Lung (tissue), 12 donors: ENCODE results near the gene ZMYND19. TPM values are rescaled to one million over a fixed set of nuclear protein-coding genes. Genes with fewer than 3 reads are reported as not detected.
A peak's percentile ranks its signal among the peaks of the same experiment; 100 is the strongest.

ENCODE experiments used
- ATAC-seq: fragments of 200-7000 bp; cut with Tn5 transposase; one replicate; pipeline ENCODE4 v1.9.1; 2020; ENCODE audit warnings: moderate number of reproducible peaks; ENCODE audit not compliant: insufficient read depth, low FRiP score
- DNase-seq, 3 donors: peaks; one replicate each; pipeline ENCODE4 v3.0.0-alpha.2; 2013 to 2017
- H3K27ac ChIP-seq, 2 donors: one replicate each; pipeline ENCODE4 v1.5.1; 2013; ENCODE audit warnings: mild to moderate bottlenecking in 2 of 2, moderate library complexity in 2 of 2, control low read depth in 1 of 2, inconsistent platforms in 1 of 2, low read depth in 1 of 2, low read length in 1 of 2
- H3K27me3 ChIP-seq, 3 donors: one replicate each; pipeline ENCODE4 v1.5.1; 2013; ENCODE audit warnings: low read length in 2 of 3; ENCODE audit not compliant: control insufficient read depth in 3 of 3, insufficient read depth in 3 of 3
- H3K36me3 ChIP-seq, 4 donors: one replicate each; pipeline ENCODE4 v1.5.1; 2013; ENCODE audit warnings: low read length in 4 of 4, mild to moderate bottlenecking in 1 of 4, moderate library complexity in 1 of 4; ENCODE audit not compliant: control insufficient read depth in 4 of 4, insufficient read depth in 4 of 4
- H3K4me1 ChIP-seq, 5 donors: one replicate each; pipeline ENCODE4 v1.5.1; 2013; ENCODE audit warnings: low read length in 5 of 5, mild to moderate bottlenecking in 2 of 5, moderate library complexity in 1 of 5; ENCODE audit not compliant: control insufficient read depth in 5 of 5, insufficient read depth in 5 of 5
- H3K4me3 ChIP-seq: one replicate; pipeline ENCODE4 v1.5.1; 2013; ENCODE audit warnings: mild to moderate bottlenecking, control low read depth, moderate library complexity
- H3K9ac ChIP-seq, 2 donors: one replicate each; pipeline ENCODE4 v1.5.1; 2013; ENCODE audit warnings: low read length in 2 of 2, control low read depth in 1 of 2; ENCODE audit not compliant: insufficient read depth in 1 of 2
- H3K9me3 ChIP-seq, 4 donors: one replicate each; pipeline ENCODE4 v1.5.1; 2013; ENCODE audit warnings: low read length in 3 of 4, mild to moderate bottlenecking in 1 of 4, moderate library complexity in 1 of 4; ENCODE audit not compliant: control insufficient read depth in 4 of 4, insufficient read depth in 3 of 4
- CTCF ChIP-seq: IDR thresholded peaks from 2 replicates; pipeline ENCODE4 v1.5.1; 2012; ENCODE audit warnings: mild to moderate bottlenecking; ENCODE audit errors: control extremely low read depth, extremely low read depth
- WGBS, 2 donors: extraction: QIAGEN DNeasy Blood & Tissue Kit; methylation state at CpG; one replicate each; pipeline ENCODE4 v1.1.7; 2013; 5-methylcytosine and 5-hydroxymethylcytosine counted together
- polyA plus RNA-seq, 2 donors: library from polyadenylated mRNA; stranded (reverse); fragments of 200-250 nt; gene quantifications; one replicate each; pipeline ENCODE4 v1.2.1, GENCODE V29; 2013
- total RNA-seq, 2 donors: library from RNA; depleted of rRNA in 1 of 2; stranded (reverse); fragments of >200 nt in 1 of 2; gene quantifications; one replicate each; pipeline ENCODE4 v1.2.1, GENCODE V29; 2014 to 2021
- donor health status: control.
- donor health status: control.
- donor health status: Bipolar disorder and iron deficiency.
- donor health status: healthy.
- donor health status: DM: yes; HTN: yes; CAD: no.

ZMYND19 gene
- total and polyA plus RNA-seq, 4 donors = 11.4 to 29.1 (median 20.5) TPM

- Histone ChIP-seq H3K9ac (no peak overlapping the region), H3K4me1 (peaks cover 6 to 9% (median 9%) of the 10 kb centered on the region in 5 donors), H3K27ac (no peak overlapping the region), H3K36me3 (peaks cover 0 to 31% (median 14%) of the 10 kb centered on the region in 4 donors), H3K4me3 (no peak overlapping the region), H3K9me3 (no peaks in the 10 kb centered on the region), H3K27me3 (no peaks in the 10 kb centered on the region)
- TF ChIP-seq CTCF = no peak
- DNase-seq (no peak), ATAC-seq (no peak)
- WGBS, 2 donors = 94 to 98% methylated on average over 4 of the region's 4 CpGs
Observed at GRCh38 chr9:137580954-137581322, 9.4 kb downstream of the ZMYND19 start.

- Histone ChIP-seq H3K27ac (no peak overlapping the region), H3K9me3 (no peaks in the 10 kb centered on the region), H3K27me3 (no peaks in the 10 kb centered on the region), H3K9ac (no peak overlapping the region), H3K4me1 (peaks cover 6 to 9% (median 9%) of the 10 kb centered on the region in 5 donors), H3K36me3 (peaks cover 0 to 27% (median 14%) of the 10 kb centered on the region in 4 donors), H3K4me3 (no peak overlapping the region)
- ATAC-seq = no peak
- 85 to 89% methylated on average over 23 of the region's 23 CpGs for WGBS, 2 donors
- DNase-seq = no peak
- no peak for TF ChIP-seq CTCF
Observed at GRCh38 chr9:137580209-137580953, 9.9 kb downstream of the ZMYND19 start.

GRCh38 chr9:137579259-137579604 is 11.1 kb downstream of the ZMYND19 start:
- Histone ChIP-seq H3K27me3 (no peaks in the 10 kb centered on the region), H3K4me3 (peak overlapping the region; percentile 97), H3K9ac (no peak overlapping the region), H3K36me3 (peaks cover 0 to 37% (median 12%) of the 10 kb centered on the region in 4 donors), H3K9me3 (no peaks in the 10 kb centered on the region), H3K4me1 (peaks cover 6 to 9% (median 9%) of the 10 kb centered on the region in 5 donors), H3K27ac (peak overlapping the region; percentile 56 to 58)
- 46 to 60% methylated on average over 19 of the region's 19 CpGs for WGBS, 2 donors
- TF ChIP-seq CTCF = no peak
- DNase-seq = no peak
- ATAC-seq = no peak
